ENCODE results near the gene NTM. TPM values are rescaled to one million over a fixed set of nuclear protein-coding genes. Genes with fewer than 3 reads are reported as not detected.

NTM gene
- total and polyA plus RNA-seq, 2 donors (not counting 3 experiments of a cell fraction or from before 2014, with no cell fraction given), result 1.00 to 1.1 TPM

DNA sequence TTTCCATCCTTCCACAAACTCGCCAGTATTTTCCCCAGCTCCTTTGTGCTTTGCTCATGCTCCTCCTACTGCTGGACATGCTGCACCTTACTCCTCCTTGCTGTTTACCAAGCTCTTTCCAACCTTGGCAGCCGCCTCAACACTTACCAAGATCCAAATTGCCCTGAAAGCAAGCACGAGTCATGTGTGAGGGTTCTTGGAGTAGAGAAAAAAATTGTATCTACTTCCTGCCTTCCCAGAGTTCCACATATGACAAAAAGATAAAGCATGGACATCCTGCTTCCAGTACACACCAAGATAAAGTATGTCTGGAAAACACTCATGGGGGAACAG lies 767.5 kb downstream of the NTM start:
- dilution Hi-C loops (cut with MboI; ENCODE audit: extremely low pct_ligation_motif_present, low sequenced_read_pairs), result no loop called here
- intact Hi-C loops (cut with micrococcal nuclease), result no loop called here

DNA sequence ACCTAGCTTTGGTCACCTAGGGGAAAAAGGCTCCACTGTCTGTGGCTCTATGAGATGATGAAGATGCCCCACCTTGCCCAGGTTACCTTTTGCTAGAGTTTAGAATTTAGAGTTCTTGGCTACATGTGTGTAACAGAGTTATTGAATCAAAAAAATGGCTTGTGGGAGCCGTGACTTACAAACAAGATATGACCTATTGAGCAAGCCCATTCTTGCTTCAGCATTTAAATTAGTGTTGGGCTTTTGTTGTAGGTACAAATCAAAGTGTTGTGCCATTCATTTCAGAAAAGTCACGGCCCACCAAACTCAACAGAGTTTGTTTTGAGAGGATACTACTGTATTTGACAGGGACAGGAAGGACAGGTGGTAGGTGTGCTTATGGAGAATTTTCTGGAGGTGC lies 768.8 kb downstream of the NTM start:
- no peak overlapping the region for H3K27ac ChIP-seq (ENCODE audit: insufficient read depth, low read depth, low read length)
- no peak overlapping the region for H2AFZ ChIP-seq (ENCODE audit: low read depth, low read length)
- H3K79me2 ChIP-seq (ENCODE audit: control insufficient read depth, insufficient read depth, low read length), result no peaks in the 10 kb centered on the region
- no peaks in the 10 kb centered on the region for H3K27me3 ChIP-seq (ENCODE audit: control insufficient read depth in 2 of 2, insufficient read depth in 2 of 2, low read length in 2 of 2)
- BruUV-seq (replicated peaks), result no TSS peak
- no peak overlapping the region for H3K4me2 ChIP-seq (ENCODE audit: insufficient read depth, low read length)
- no peaks in the 10 kb centered on the region for H3K9me3 ChIP-seq (replicated peaks; ENCODE audit: control insufficient read depth, insufficient read depth, low read length)
- H3K9me1 ChIP-seq (replicated peaks; ENCODE audit: control insufficient read depth, extremely low read depth, insufficient read depth, low read length), result no peaks in the 10 kb centered on the region
- H4K20me1 ChIP-seq (replicated peaks; ENCODE audit: control insufficient read depth, extremely low read depth, insufficient read depth, low read length), result no peaks in the 10 kb centered on the region
- dilution Hi-C loops (cut with MboI; ENCODE audit: extremely low pct_ligation_motif_present, low sequenced_read_pairs) (no loop called here), intact Hi-C loops (cut with micrococcal nuclease) (no loop called here)
- TF ChIP-seq GATA2 (IDR thresholded peaks at IDR 0.05; ENCODE audit: insufficient read depth, insufficient read length, low read depth, low read length) (no peak), JUN (IDR thresholded peaks at IDR 0.05; ENCODE audit: borderline replicate concordance, insufficient read depth, insufficient read length, low read depth) (no peak)
- no peak for FAIRE-seq
- H3K9ac ChIP-seq (replicated peaks; ENCODE audit: extremely low read depth, insufficient read depth, low read length), result no peak overlapping the region
- H3K4me1 ChIP-seq (ENCODE audit: control insufficient read depth, extremely low read depth, insufficient read depth, low read length), result no peaks in the 10 kb centered on the region
- H3K4me3 ChIP-seq (replicated peaks in 1 of 3; ENCODE audit: insufficient read depth in 1 of 3, low read depth in 1 of 3, low read length in 3 of 3), result no peak overlapping the region
- DNase-seq (ENCODE audit: low read depth, low spot score), result no peak
- H3K36me3 ChIP-seq (ENCODE audit: control insufficient read depth in 2 of 2, extremely low read depth in 1 of 2, insufficient read depth in 2 of 2, low read length in 2 of 2), result no peaks in the 10 kb centered on the region
- ChIA-PET POLR2A (no interaction called here), CTCF (interaction anchor here (1.3 to 1.7 kb wide), 2 partner anchors 12 to 28 kb away, joined by 3 to 19 read pairs; no protein-coding TSS in a partner anchor)

More for the DNA sequence above, 767.5 kb downstream of the NTM start:
- Histone ChIP-seq H3K4me2 (ENCODE audit: insufficient read depth, low read length) (no peak overlapping the region), H3K9me3 (replicated peaks; ENCODE audit: control insufficient read depth, insufficient read depth, low read length) (no peaks in the 10 kb centered on the region), H3K27me3 (ENCODE audit: control insufficient read depth in 2 of 2, insufficient read depth in 2 of 2, low read length in 2 of 2) (no peaks in the 10 kb centered on the region), H3K36me3 (ENCODE audit: control insufficient read depth in 2 of 2, extremely low read depth in 1 of 2, insufficient read depth in 2 of 2, low read length in 2 of 2) (no peaks in the 10 kb centered on the region), H2AFZ (ENCODE audit: low read depth, low read length) (no peak overlapping the region), H3K9ac (replicated peaks; ENCODE audit: extremely low read depth, insufficient read depth, low read length) (no peak overlapping the region), H4K20me1 (replicated peaks; ENCODE audit: control insufficient read depth, extremely low read depth, insufficient read depth, low read length) (no peaks in the 10 kb centered on the region), H3K4me3 (replicated peaks in 1 of 3; ENCODE audit: insufficient read depth in 1 of 3, low read depth in 1 of 3, low read length in 3 of 3) (no peak overlapping the region), H3K4me1 (ENCODE audit: control insufficient read depth, extremely low read depth, insufficient read depth, low read length) (no peaks in the 10 kb centered on the region), H3K9me1 (replicated peaks; ENCODE audit: control insufficient read depth, extremely low read depth, insufficient read depth, low read length) (no peaks in the 10 kb centered on the region), H3K27ac (ENCODE audit: insufficient read depth, low read depth, low read length) (no peak overlapping the region), H3K79me2 (ENCODE audit: control insufficient read depth, insufficient read depth, low read length) (no peaks in the 10 kb centered on the region)
- TF ChIP-seq JUN (IDR thresholded peaks at IDR 0.05; ENCODE audit: borderline replicate concordance, insufficient read depth, insufficient read length, low read depth) (no peak), POLR2AphosphoS5 (IDR thresholded peaks at IDR 0.05; ENCODE audit: insufficient read depth, low read depth, low read length) (no peak), EZH2 (IDR thresholded peaks at IDR 0.05; ENCODE audit: borderline replicate concordance, low read depth, low read length, severe bottlenecking) (no peak)
- TF ChIP-seq, protein P1, sequence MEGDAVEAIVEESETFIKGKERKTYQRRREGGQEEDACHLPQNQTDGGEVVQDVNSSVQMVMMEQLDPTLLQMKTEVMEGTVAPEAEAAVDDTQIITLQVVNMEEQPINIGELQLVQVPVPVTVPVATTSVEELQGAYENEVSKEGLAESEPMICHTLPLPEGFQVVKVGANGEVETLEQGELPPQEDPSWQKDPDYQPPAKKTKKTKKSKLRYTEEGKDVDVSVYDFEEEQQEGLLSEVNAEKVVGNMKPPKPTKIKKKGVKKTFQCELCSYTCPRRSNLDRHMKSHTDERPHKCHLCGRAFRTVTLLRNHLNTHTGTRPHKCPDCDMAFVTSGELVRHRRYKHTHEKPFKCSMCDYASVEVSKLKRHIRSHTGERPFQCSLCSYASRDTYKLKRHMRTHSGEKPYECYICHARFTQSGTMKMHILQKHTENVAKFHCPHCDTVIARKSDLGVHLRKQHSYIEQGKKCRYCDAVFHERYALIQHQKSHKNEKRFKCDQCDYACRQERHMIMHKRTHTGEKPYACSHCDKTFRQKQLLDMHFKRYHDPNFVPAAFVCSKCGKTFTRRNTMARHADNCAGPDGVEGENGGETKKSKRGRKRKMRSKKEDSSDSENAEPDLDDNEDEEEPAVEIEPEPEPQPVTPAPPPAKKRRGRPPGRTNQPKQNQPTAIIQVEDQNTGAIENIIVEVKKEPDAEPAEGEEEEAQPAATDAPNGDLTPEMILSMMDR (IDR thresholded peaks at IDR 0.05; ENCODE audit: extremely low read depth in 1 of 2, insufficient read depth in 1 of 2, low read depth in 1 of 2, low read length in 2 of 2), result no peak
- TF ChIP-seq, protein P2, sequence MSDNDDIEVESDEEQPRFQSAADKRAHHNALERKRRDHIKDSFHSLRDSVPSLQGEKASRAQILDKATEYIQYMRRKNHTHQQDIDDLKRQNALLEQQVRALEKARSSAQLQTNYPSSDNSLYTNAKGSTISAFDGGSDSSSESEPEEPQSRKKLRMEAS (IDR thresholded peaks at IDR 0.05; ENCODE audit: insufficient read depth, insufficient read length), result no peak
- DNase-seq (ENCODE audit: low read depth, low spot score), result no peak
- BruUV-seq (replicated peaks), result no TSS peak
- ChIA-PET POLR2A (no interaction called here), CTCF (interaction anchor here (0.7 to 1.7 kb wide), 7 partner anchors 9 to 450 kb away, joined by 3 to 19 read pairs (median 3); no protein-coding TSS in a partner anchor)
- FAIRE-seq, result no peak

Measured in endothelial cell of umbilical vein (primary cell).